Thymus (tissue), 11 donors: ENCODE results near the gene TASOR2. TPM values are rescaled to one million over a fixed set of nuclear protein-coding genes. Genes with fewer than 3 reads are reported as not detected.

Experiments used
- DNase-seq, 9 donors: peaks; one replicate each; pipeline ENCODE4 v3.0.0-alpha.2; 2013; ENCODE audit warnings: low spot score in 9 of 9, low read depth in 6 of 9, missing footprints in 1 of 9
- H3K27ac ChIP-seq, 2 donors: one replicate each; pipeline ENCODE4 v1.5.1; 2013; ENCODE audit warnings: control low read depth in 1 of 2, low read depth in 1 of 2, low read length in 1 of 2, mild to moderate bottlenecking in 1 of 2, moderate library complexity in 1 of 2
- H3K27me3 ChIP-seq, 2 donors: one replicate each; pipeline ENCODE4 v1.5.1; 2013; ENCODE audit warnings: low read length in 1 of 2; ENCODE audit not compliant: control insufficient read depth in 2 of 2, insufficient read depth in 1 of 2
- H3K36me3 ChIP-seq, 2 donors: one replicate each; pipeline ENCODE4 v1.5.1; 2013; ENCODE audit warnings: low read length in 1 of 2, mild to moderate bottlenecking in 1 of 2, moderate library complexity in 1 of 2; ENCODE audit not compliant: control insufficient read depth in 2 of 2, insufficient read depth in 2 of 2
- H3K4me1 ChIP-seq, 2 donors: one replicate each; pipeline ENCODE4 v1.5.1; 2013; ENCODE audit warnings: low read length in 2 of 2; ENCODE audit not compliant: control insufficient read depth in 2 of 2, insufficient read depth in 2 of 2
- H3K4me3 ChIP-seq, 2 donors: one replicate each; pipeline ENCODE4 v1.5.1; 2013; ENCODE audit warnings: low read length in 2 of 2, control low read depth in 1 of 2, mild to moderate bottlenecking in 1 of 2
- H3K9me3 ChIP-seq, 2 donors: one replicate each; pipeline ENCODE4 v1.5.1; 2013; ENCODE audit warnings: low read length in 1 of 2, mild to moderate bottlenecking in 1 of 2; ENCODE audit not compliant: control insufficient read depth in 2 of 2, insufficient read depth in 1 of 2
- WGBS: extraction: QIAGEN DNeasy Blood & Tissue Kit; methylation state at CpG from one replicate; pipeline ENCODE4 v1.1.7; 2013; 5-methylcytosine and 5-hydroxymethylcytosine counted together
- polyA plus RNA-seq: library from polyadenylated mRNA; stranded (reverse); fragments of 200-250 nt; gene quantifications from one replicate; pipeline ENCODE4 v1.2.3, GENCODE V29; 2013
- total RNA-seq: library from RNA; stranded (reverse); fragments of 120-200 nt; gene quantifications from one replicate; pipeline ENCODE4 v1.2.4, GENCODE V29; 2013
- donor health status: healthy.

Gene TASOR2
- total and polyA plus RNA-seq, 2 donors = 19.2 to 41.6 TPM

DNA sequence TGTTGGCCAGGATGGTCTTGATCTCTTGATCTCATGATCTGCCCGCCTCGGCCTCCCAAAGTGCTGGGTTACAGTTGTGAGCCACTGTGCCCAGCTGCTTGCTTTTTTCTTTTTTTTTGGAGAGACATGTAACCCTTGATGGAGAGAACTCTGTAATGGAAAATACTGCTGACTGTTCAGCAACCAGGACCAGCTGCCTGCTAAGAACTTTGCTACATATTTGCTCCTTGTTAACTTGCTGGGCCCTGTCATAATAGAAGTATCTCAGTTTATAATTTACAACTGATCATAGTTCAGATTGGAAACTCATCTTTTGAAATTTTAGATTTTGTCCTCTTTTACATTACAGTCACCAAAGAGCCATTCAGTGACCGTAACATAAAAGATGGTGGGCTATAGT is 34.9 kb downstream of the TASOR2 start:
- no peaks in the 10 kb centered on the region for H3K9me3 ChIP-seq
- H3K36me3 ChIP-seq = peaks cover 0 to 13% of the 10 kb centered on the region in 2 donors
- H3K27ac ChIP-seq = no peak overlapping the region
- H3K27me3 ChIP-seq = no peaks in the 10 kb centered on the region
- no peaks in the 10 kb centered on the region for H3K4me1 ChIP-seq
- H3K4me3 ChIP-seq = no peak overlapping the region
- 94% methylated on average over 3 of the region's 3 CpGs for WGBS
- no peak for DNase-seq

DNA sequence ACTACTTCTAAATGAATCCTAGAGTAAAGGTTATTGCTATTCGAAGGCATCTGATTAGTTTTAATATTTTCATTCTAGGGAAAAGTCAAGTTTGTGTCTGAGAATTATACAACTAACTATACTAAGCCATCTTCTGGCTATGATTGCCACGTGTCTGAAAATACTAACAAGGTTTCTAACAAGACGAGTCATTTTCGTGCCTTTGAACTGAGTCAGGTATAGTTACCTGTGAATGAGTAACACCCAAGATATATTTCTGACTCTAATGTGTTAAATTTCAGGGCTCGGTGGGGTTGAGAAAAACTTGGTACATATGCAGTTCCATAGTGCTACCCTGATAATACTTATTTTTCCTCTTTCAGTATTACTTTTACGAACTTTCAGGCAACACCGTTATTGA is 35.5 kb downstream of the TASOR2 start:
- Histone ChIP-seq H3K9me3 (no peaks in the 10 kb centered on the region), H3K36me3 (peaks cover 4 to 13% of the 10 kb centered on the region in 2 donors), H3K27ac (no peak overlapping the region), H3K27me3 (no peaks in the 10 kb centered on the region), H3K4me1 (no peaks in the 10 kb centered on the region), H3K4me3 (no peak overlapping the region)
- WGBS = 98% methylated on average over 7 of the region's 7 CpGs
- no peak for DNase-seq

DNA sequence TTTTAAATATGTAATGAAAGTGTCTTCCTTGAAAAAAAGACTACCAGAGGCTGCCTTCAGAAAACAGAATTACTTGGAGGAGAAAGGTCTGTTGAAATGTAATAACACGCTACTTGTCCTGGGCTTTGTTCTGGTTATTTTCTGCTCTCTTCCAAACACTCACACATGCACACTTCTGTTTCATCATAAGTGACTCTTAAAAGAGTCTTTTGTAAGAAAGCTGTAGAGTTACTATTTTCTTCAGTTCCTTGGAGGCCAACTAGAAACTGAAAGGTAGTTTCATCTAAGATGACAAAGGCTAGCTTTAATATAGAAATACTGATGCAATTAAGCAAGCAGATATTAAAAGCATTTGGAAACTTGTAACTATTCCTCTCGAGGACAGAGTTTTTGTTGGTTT is 39.1 kb downstream of the TASOR2 start:
- no peaks in the 10 kb centered on the region for H3K4me1 ChIP-seq
- H3K36me3 ChIP-seq = peaks cover 7 to 22% of the 10 kb centered on the region in 2 donors
- WGBS = 97% methylated on average over 2 of the region's 2 CpGs
- H3K27ac ChIP-seq = no peak overlapping the region
- no peaks in the 10 kb centered on the region for H3K27me3 ChIP-seq
- H3K9me3 ChIP-seq = no peaks in the 10 kb centered on the region
- DNase-seq = no peak
- no peak overlapping the region for H3K4me3 ChIP-seq

DNA sequence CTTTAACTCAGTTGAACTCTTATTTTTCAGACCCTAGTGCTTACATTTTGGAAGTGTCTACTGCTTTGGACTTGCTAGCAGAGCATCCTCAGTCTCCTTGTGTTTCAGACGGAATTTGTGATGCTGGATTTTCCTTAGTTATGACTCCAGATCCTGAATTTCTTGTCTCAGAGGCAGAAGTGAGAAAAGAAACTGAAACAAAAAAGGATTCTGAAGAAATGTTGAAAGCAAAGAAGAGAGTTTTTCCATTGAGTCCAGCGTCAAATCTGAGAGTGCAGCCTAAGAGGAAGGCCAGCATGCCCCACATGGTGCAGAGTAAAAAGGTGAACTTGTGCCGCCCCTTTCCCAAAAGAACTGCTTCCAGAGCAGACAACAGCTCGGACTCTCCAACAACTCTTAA is 46.1 kb downstream of the TASOR2 start:
- no peaks in the 10 kb centered on the region for H3K27me3 ChIP-seq
- DNase-seq = no peak
- 98% methylated on average over 4 of the region's 4 CpGs for WGBS
- H3K9me3 ChIP-seq = no peaks in the 10 kb centered on the region
- no peak overlapping the region for H3K4me3 ChIP-seq
- no peak overlapping the region for H3K27ac ChIP-seq
- peaks cover 0 to 3% of the 10 kb centered on the region in 2 donors for H3K4me1 ChIP-seq
- peaks cover 19 to 31% of the 10 kb centered on the region in 2 donors for H3K36me3 ChIP-seq

DNA sequence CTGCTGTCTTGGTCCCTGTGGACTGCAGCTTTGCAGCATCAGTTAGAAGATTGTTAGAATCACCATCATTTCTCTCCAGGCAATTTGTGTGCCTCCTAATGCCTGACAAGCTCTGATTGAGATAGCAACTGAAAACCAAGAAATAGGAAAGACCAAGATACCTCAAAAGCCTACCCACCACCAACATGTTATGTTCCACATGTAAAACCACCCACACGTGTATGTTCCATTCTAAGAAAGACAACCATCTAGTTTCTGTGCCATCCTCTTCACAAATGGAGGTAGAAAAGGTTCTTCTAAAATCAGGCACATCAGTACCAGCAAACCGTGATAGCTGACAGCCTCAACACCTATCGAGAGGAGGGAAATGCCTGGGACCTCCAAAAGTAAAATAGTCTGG is 46.9 kb downstream of the TASOR2 start:
- H3K36me3 ChIP-seq = peaks cover 19 to 33% of the 10 kb centered on the region in 2 donors

DNA sequence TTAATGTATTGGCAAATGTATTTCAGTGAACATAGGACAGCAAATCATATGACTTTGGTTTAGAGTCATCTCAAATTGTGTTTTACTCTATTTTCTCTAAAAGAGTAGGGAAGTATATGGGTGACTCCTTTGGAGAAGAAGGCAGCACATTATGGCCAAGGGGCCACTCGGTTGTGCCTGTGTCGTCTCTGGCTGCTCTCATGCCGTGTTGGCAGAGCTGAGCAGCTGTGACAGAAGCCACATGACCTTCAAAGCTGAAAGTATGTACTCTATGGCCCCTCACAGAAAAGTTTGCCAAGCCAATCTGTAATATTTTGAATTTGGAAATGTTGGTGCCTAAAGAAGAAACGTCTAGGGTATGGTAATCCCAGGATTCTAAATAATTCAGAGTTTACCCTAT is 47.5 kb downstream of the TASOR2 start:
- H3K9me3 ChIP-seq = no peaks in the 10 kb centered on the region
- no peak for DNase-seq
- no peak overlapping the region for H3K27ac ChIP-seq
- peaks cover 0 to 3% of the 10 kb centered on the region in 2 donors for H3K4me1 ChIP-seq
- WGBS = 97% methylated on average over 4 of the region's 4 CpGs
- peaks cover 16 to 31% of the 10 kb centered on the region in 2 donors for H3K36me3 ChIP-seq
- H3K4me3 ChIP-seq = no peak overlapping the region
- H3K27me3 ChIP-seq = no peaks in the 10 kb centered on the region

More for the DNA sequence above, 46.9 kb downstream of the TASOR2 start:
- WGBS = 84% methylated on average over 3 of the region's 3 CpGs
- H3K4me1 ChIP-seq = peaks cover 0 to 3% of the 10 kb centered on the region in 2 donors
- H3K9me3 ChIP-seq = no peaks in the 10 kb centered on the region
- no peak for DNase-seq
- no peak overlapping the region for H3K27ac ChIP-seq
- H3K27me3 ChIP-seq = no peaks in the 10 kb centered on the region
- H3K4me3 ChIP-seq = no peak overlapping the region

Other genes with a start within 250 kb of the TASOR2 start
- 32.6 TPM for gene CALML5, start 185.3 kb upstream of the TASOR2 start, total RNA-seq
- gene CALML5, start 185.3 kb upstream of the TASOR2 start, polyA plus RNA-seq = 368 TPM
- 144 TPM for gene CALML3, start 159.9 kb upstream of the TASOR2 start, total RNA-seq
- gene CALML3, start 159.9 kb upstream of the TASOR2 start, polyA plus RNA-seq = 142 TPM
- 3.3 TPM for gene ASB13, start 18.2 kb upstream of the TASOR2 start, total RNA-seq
- gene ASB13, start 18.2 kb upstream of the TASOR2 start, polyA plus RNA-seq = 13.7 TPM
- gene GDI2, start 128.6 kb downstream of the TASOR2 start, total RNA-seq = 268 TPM
- 139 TPM for gene GDI2, start 128.6 kb downstream of the TASOR2 start, polyA plus RNA-seq
- 6.1 TPM for gene ANKRD16, start 205.1 kb downstream of the TASOR2 start, total RNA-seq
- 6.4 TPM for gene ANKRD16, start 205.1 kb downstream of the TASOR2 start, polyA plus RNA-seq
- gene FBH1, start 205.4 kb downstream of the TASOR2 start, total RNA-seq = 97.8 TPM
- gene FBH1, start 205.4 kb downstream of the TASOR2 start, polyA plus RNA-seq = 52.8 TPM